ENCODE results near the gene RARG. TPM values are rescaled to one million over a fixed set of nuclear protein-coding genes. Genes with fewer than 3 reads are reported as not detected.

The RARG gene
- total and polyA plus RNA-seq, 2 donors (not counting 3 experiments of a cell fraction or from before 2014, with no cell fraction given) = 9.9 to 19.5 TPM

GRCh38 chr12:53217051-53217930 lies 14.7 kb downstream of the RARG start:
- no peak overlapping the region for H2AFZ ChIP-seq (ENCODE audit: low read depth, low read length)
- no peaks in the 10 kb centered on the region for H3K9me3 ChIP-seq (replicated peaks; ENCODE audit: control insufficient read depth, insufficient read depth, low read length)
- FAIRE-seq = no peak
- peaks cover 56% of the 10 kb centered on the region for H3K4me1 ChIP-seq (ENCODE audit: control insufficient read depth, extremely low read depth, insufficient read depth, low read length)
- no peaks in the 10 kb centered on the region for H3K9me1 ChIP-seq (replicated peaks; ENCODE audit: control insufficient read depth, extremely low read depth, insufficient read depth, low read length)
- no peak for DNase-seq (ENCODE audit: low read depth, low spot score)
- dilution Hi-C loops (cut with MboI; ENCODE audit: extremely low pct_ligation_motif_present, low sequenced_read_pairs) (no loop called here), intact Hi-C loops (cut with micrococcal nuclease) (no loop called here)
- H3K27ac ChIP-seq (ENCODE audit: insufficient read depth, low read depth, low read length) = no peak overlapping the region
- H3K27me3 ChIP-seq (ENCODE audit: control insufficient read depth in 2 of 2, insufficient read depth in 2 of 2, low read length in 2 of 2) = no peaks in the 10 kb centered on the region
- no peaks in the 10 kb centered on the region for H3K79me2 ChIP-seq (ENCODE audit: control insufficient read depth, insufficient read depth, low read length)
- no peak overlapping the region for H3K4me2 ChIP-seq (ENCODE audit: insufficient read depth, low read length)
- ChIA-PET POLR2A (no interaction called here), CTCF (interaction anchor here (1.0 to 7.3 kb wide), 8 partner anchors 20 to 135 kb away, joined by 3 to 366 read pairs (median 42); partner anchors contain the start of gene AAAS)
- no peaks in the 10 kb centered on the region for H4K20me1 ChIP-seq (replicated peaks; ENCODE audit: control insufficient read depth, extremely low read depth, insufficient read depth, low read length)
- no peaks in the 10 kb centered on the region for H3K36me3 ChIP-seq (ENCODE audit: control insufficient read depth in 2 of 2, extremely low read depth in 1 of 2, insufficient read depth in 2 of 2, low read length in 2 of 2)
- H3K9ac ChIP-seq (replicated peaks; ENCODE audit: extremely low read depth, insufficient read depth, low read length) = no peak overlapping the region
- BruUV-seq (replicated peaks) = no TSS peak
- TF ChIP-seq MYC (IDR thresholded peaks at IDR 0.05; ENCODE audit: low read depth, low read length) (no peak), JUN (IDR thresholded peaks at IDR 0.05; ENCODE audit: borderline replicate concordance, insufficient read depth, insufficient read length, low read depth) (no peak), MAX (IDR thresholded peaks at IDR 0.05; ENCODE audit: insufficient read depth, insufficient read length) (no peak), POLR2AphosphoS5 (IDR thresholded peaks at IDR 0.05; ENCODE audit: insufficient read depth, low read depth, low read length) (peak; percentile 27), GATA2 (IDR thresholded peaks at IDR 0.05; ENCODE audit: insufficient read depth, insufficient read length, low read depth, low read length) (no peak), CTCF (IDR thresholded peaks at IDR 0.05; ENCODE audit: extremely low read depth in 1 of 2, insufficient read depth in 1 of 2, low read depth in 1 of 2, low read length in 2 of 2) (no peak)
- H3K4me3 ChIP-seq (replicated peaks in 1 of 3; ENCODE audit: insufficient read depth in 1 of 3, low read depth in 1 of 3, low read length in 3 of 3) = no peak overlapping the region
